Neutrophil (primary cell): ENCODE measurements around the gene CD163L1.

Experiments used
- H3K27ac ChIP-seq: fragments of 200-600 bp; sonication (generic); 2 replicates; pipeline ENCODE4 v1.5.1; 2016; ENCODE audit warnings: mild to moderate bottlenecking, moderate library complexity
- H3K27me3 ChIP-seq: fragments of 200-600 bp; sonication (generic); 2 replicates; pipeline ENCODE4 v1.6.0; 2016; ENCODE audit warnings: mild to moderate bottlenecking
- H3K36me3 ChIP-seq: fragments of 200-600 bp; sonication (generic); 2 replicates; pipeline ENCODE4 v1.5.1; 2017
- H3K4me1 ChIP-seq, 2 experiments: fragments of 200-600 bp in 1 of 2; sonication (generic) in 1 of 2; 1 replicate in 1 of 2; 2 replicates in 1 of 2; pipeline versions ENCODE4 v1.5.1 to v1.6.1; 2013 to 2016; ENCODE audit warnings: low read depth in 1 of 2, low read length in 1 of 2, mild to moderate bottlenecking in 1 of 2, moderate library complexity in 1 of 2; ENCODE audit not compliant: control insufficient read depth in 1 of 2, insufficient read depth in 1 of 2
- H3K4me3 ChIP-seq, 2 experiments: fragments of 200-600 bp in 1 of 2; sonication (generic) in 1 of 2; 1 replicate in 1 of 2; 2 replicates in 1 of 2; pipeline ENCODE4 v1.5.1; 2013 to 2016; ENCODE audit warnings: low read depth in 1 of 2, low read length in 1 of 2, mild to moderate bottlenecking in 1 of 2, moderate library complexity in 1 of 2
- H3K9me3 ChIP-seq: fragments of 200-600 bp; sonication (generic); 2 replicates; pipeline ENCODE4 v1.5.1; 2016
- CTCF ChIP-seq: fragments of 200-600 bp; sonication (generic); IDR thresholded peaks from 2 replicates; pipeline ENCODE4 v1.5.1; 2016; ENCODE audit warnings: antibody characterized with exemption

CD163L1 gene

GRCh38 chr12:7376196-7376595 is 67.8 kb downstream of the CD163L1 start:
- no peak overlapping the region for H3K27ac ChIP-seq
- no peaks in the 10 kb centered on the region for H3K4me1 ChIP-seq
- no peak overlapping the region for H3K4me3 ChIP-seq
- no peak for TF ChIP-seq CTCF
- H3K36me3 ChIP-seq, result no peaks in the 10 kb centered on the region
- H3K9me3 ChIP-seq, result no peaks in the 10 kb centered on the region
- peaks cover 6% of the 10 kb centered on the region for H3K27me3 ChIP-seq

- no peak for TF ChIP-seq CTCF
- Histone ChIP-seq H3K4me1 (no peaks in the 10 kb centered on the region), H3K4me3 (no peak overlapping the region), H3K27ac (no peak overlapping the region), H3K9me3 (no peaks in the 10 kb centered on the region), H3K27me3 (peaks cover 6% of the 10 kb centered on the region), H3K36me3 (no peaks in the 10 kb centered on the region)
These were observed 68.8 kb downstream of the CD163L1 start for GRCh38 chr12:7375145-7375543.

GRCh38 chr12:7374423-7375144 is 69.4 kb downstream of the CD163L1 start:
- peak; percentile 14 for TF ChIP-seq CTCF
- Histone ChIP-seq H3K27ac (no peak overlapping the region), H3K9me3 (no peaks in the 10 kb centered on the region), H3K27me3 (peaks cover 6% of the 10 kb centered on the region), H3K36me3 (no peaks in the 10 kb centered on the region), H3K4me3 (no peak overlapping the region), H3K4me1 (no peaks in the 10 kb centered on the region)

GRCh38 chr12:7373226-7373625 is 70.7 kb downstream of the CD163L1 start:
- TF ChIP-seq CTCF, result no peak
- Histone ChIP-seq H3K36me3 (no peaks in the 10 kb centered on the region), H3K27me3 (peaks cover 6% of the 10 kb centered on the region), H3K27ac (no peak overlapping the region), H3K4me3 (no peak overlapping the region), H3K4me1 (no peaks in the 10 kb centered on the region), H3K9me3 (no peaks in the 10 kb centered on the region)

- no peak overlapping the region for H3K4me3 ChIP-seq
These were observed 74.7 kb downstream of the CD163L1 start for GRCh38 chr12:7369274-7369729.

More at GRCh38 chr12:7369274-7369729, 74.7 kb downstream of the CD163L1 start:
- no peaks in the 10 kb centered on the region for H3K4me1 ChIP-seq
- H3K9me3 ChIP-seq, result no peaks in the 10 kb centered on the region
- no peaks in the 10 kb centered on the region for H3K36me3 ChIP-seq
- TF ChIP-seq CTCF, result no peak
- H3K27me3 ChIP-seq, result peaks cover under 1% of the 10 kb centered on the region
- H3K27ac ChIP-seq, result no peak overlapping the region
